Fibroblast of lung (primary cell): Measurements from ENCODE around the gene HMG20A.

ENCODE experiments used
- EZH2 ChIP-seq: IDR thresholded peaks from 2 replicates; pipeline ENCODE4 v1.5.1; 2012; ENCODE audit warnings: low read length, control low read depth, mild to moderate bottlenecking; ENCODE audit errors: missing control alignments
- TF ChIP-seq, protein P1 (sequence below), 2 donors: IDR thresholded peaks in 1 of 2; conservative IDR thresholded peaks in 1 of 2; 1 replicate in 1 of 2; 2 replicates in 1 of 2; pipeline ENCODE4 v1.5.1; 2011 to 2012; ENCODE audit warnings: low read length in 2 of 2, control low read depth in 1 of 2, inconsistent platforms in 1 of 2, low read depth in 1 of 2, mild to moderate bottlenecking in 1 of 2

DNA sequence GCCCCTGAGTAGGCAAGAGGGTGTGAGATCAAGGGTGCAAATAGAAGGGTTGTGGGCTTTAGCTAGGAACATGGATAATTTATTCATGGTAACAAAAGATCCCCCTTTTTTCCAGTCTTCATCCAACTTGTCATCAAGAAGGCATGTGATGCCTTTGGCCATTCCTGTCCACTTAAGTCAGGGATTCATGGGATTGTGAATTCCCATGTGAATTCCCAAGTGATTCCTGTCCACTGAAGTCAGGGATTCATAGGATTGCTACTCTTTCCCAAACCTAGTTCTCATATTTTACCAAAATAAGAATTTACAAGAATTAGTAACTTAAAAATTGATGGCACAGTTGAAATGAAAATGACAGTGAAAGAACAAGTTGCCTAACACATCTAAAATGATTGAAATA is 40.8 kb downstream of the HMG20A start:
- TF ChIP-seq, protein P1, sequence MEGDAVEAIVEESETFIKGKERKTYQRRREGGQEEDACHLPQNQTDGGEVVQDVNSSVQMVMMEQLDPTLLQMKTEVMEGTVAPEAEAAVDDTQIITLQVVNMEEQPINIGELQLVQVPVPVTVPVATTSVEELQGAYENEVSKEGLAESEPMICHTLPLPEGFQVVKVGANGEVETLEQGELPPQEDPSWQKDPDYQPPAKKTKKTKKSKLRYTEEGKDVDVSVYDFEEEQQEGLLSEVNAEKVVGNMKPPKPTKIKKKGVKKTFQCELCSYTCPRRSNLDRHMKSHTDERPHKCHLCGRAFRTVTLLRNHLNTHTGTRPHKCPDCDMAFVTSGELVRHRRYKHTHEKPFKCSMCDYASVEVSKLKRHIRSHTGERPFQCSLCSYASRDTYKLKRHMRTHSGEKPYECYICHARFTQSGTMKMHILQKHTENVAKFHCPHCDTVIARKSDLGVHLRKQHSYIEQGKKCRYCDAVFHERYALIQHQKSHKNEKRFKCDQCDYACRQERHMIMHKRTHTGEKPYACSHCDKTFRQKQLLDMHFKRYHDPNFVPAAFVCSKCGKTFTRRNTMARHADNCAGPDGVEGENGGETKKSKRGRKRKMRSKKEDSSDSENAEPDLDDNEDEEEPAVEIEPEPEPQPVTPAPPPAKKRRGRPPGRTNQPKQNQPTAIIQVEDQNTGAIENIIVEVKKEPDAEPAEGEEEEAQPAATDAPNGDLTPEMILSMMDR (conservative IDR thresholded peaks at IDR 0.05 in 1 of 2, IDR thresholded peaks at IDR 0.05 in 1 of 2; ENCODE audit: low read depth in 1 of 2, low read length in 2 of 2): no peak
- no peak for TF ChIP-seq EZH2
